Measurements from ENCODE around the gene SS18L1. TPM values are rescaled to one million over a fixed set of nuclear protein-coding genes. Genes with fewer than 3 reads are reported as not detected.

Gene SS18L1
- total and polyA plus RNA-seq, 10 donors: 6.7 to 18.6 (median 13.9) TPM

- Histone ChIP-seq H3K4me1 (peaks cover 0 to 30% (median 17%) of the 10 kb centered on the region in 6 donors), H3K27ac (no peak overlapping the region), H3K4me3 (no peak overlapping the region), H3K27me3 (replicated peaks in 1 of 7) (peaks cover 0 to 54% (median 0%) of the 10 kb centered on the region in 7 donors), H3K9me3 (peaks cover 0 to 54% (median 32%) of the 10 kb centered on the region in 8 donors), H3K36me3 (peaks cover 0 to 7% (median 0%) of the 10 kb centered on the region in 6 donors)
- 86 to 91% (median 89%) methylated on average over 38 of the region's 38 CpGs for WGBS, 5 donors
- TF ChIP-seq POLR2AphosphoS5 (IDR thresholded peaks at IDR 0.05): no peak
- TF ChIP-seq POLR2A (IDR thresholded peaks at IDR 0.05): no peak
- TF ChIP-seq, protein P1, sequence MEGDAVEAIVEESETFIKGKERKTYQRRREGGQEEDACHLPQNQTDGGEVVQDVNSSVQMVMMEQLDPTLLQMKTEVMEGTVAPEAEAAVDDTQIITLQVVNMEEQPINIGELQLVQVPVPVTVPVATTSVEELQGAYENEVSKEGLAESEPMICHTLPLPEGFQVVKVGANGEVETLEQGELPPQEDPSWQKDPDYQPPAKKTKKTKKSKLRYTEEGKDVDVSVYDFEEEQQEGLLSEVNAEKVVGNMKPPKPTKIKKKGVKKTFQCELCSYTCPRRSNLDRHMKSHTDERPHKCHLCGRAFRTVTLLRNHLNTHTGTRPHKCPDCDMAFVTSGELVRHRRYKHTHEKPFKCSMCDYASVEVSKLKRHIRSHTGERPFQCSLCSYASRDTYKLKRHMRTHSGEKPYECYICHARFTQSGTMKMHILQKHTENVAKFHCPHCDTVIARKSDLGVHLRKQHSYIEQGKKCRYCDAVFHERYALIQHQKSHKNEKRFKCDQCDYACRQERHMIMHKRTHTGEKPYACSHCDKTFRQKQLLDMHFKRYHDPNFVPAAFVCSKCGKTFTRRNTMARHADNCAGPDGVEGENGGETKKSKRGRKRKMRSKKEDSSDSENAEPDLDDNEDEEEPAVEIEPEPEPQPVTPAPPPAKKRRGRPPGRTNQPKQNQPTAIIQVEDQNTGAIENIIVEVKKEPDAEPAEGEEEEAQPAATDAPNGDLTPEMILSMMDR (IDR thresholded peaks at IDR 0.05 in 8 of 11, conservative IDR thresholded peaks at IDR 0.05 in 3 of 11): no peak
- DNase-seq: no peak
- intact Hi-C loops (cut with DNase I; ENCODE audit: low total_unique reads): no loop called here
Observed at GRCh38 chr20:62116558-62117361, 26.8 kb upstream of the SS18L1 start.

GRCh38 chr20:62117362-62117646, 26.3 kb upstream of the SS18L1 start:
- 24 to 66% (median 62%) methylated on average over 9 of the region's 9 CpGs for WGBS, 5 donors
- no peak for DNase-seq
- Histone ChIP-seq H3K27me3 (replicated peaks in 1 of 7) (peaks cover 0 to 52% (median 0%) of the 10 kb centered on the region in 7 donors), H3K27ac (no peak overlapping the region), H3K4me1 (peaks cover 0 to 30% (median 17%) of the 10 kb centered on the region in 6 donors), H3K36me3 (peaks cover 0 to 3% (median 0%) of the 10 kb centered on the region in 6 donors), H3K4me3 (no peak overlapping the region), H3K9me3 (peaks cover 0 to 49% (median 27%) of the 10 kb centered on the region in 8 donors)
- TF ChIP-seq POLR2A (IDR thresholded peaks at IDR 0.05) (no peak), POLR2AphosphoS5 (IDR thresholded peaks at IDR 0.05) (no peak)
- TF ChIP-seq, protein P1 (IDR thresholded peaks at IDR 0.05 in 8 of 11, conservative IDR thresholded peaks at IDR 0.05 in 3 of 11): no peak
- intact Hi-C loops (cut with DNase I; ENCODE audit: low total_unique reads): no loop called here

DNA sequence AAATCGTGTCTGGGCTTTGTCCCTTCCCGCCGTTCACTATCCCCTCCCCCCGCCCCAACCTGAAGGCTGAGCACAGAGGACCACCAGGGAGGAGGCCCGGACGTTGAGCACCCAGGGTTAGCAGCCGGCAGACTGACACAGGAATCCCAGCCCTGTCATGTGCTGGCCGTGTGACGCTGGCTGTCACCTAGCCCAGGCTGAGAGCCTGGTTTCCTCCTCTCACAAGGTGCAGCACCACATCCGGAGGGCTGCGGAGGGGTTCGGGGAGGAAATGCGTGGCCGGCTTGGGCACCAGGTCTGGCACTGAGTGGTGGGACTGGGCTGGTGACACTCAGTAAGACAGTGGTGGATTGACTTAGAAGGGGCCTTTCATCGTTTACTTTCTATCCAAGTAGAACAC, 25.9 kb upstream of the SS18L1 start:
- 6 to 38% (median 18%) methylated on average over 8 to 15 of the region's 15 CpGs for WGBS, 5 donors
- intact Hi-C loops (cut with DNase I; ENCODE audit: low total_unique reads): no loop called here
- Histone ChIP-seq H3K27ac (peak overlapping the region in 3 of 8 donors; percentile 35 to 57 (median 40)), H3K4me1 (peaks cover 0 to 30% (median 17%) of the 10 kb centered on the region in 6 donors), H3K36me3 (no peaks in the 10 kb centered on the region), H3K27me3 (replicated peaks in 1 of 7) (peaks cover 0 to 48% (median 0%) of the 10 kb centered on the region in 7 donors), H3K4me3 (no peak overlapping the region), H3K9me3 (peaks cover 0 to 45% (median 23%) of the 10 kb centered on the region in 8 donors)
- no peak for TF ChIP-seq POLR2A (IDR thresholded peaks at IDR 0.05)
- peak; percentile 61 to 81 (median 70) for TF ChIP-seq POLR2AphosphoS5 (IDR thresholded peaks at IDR 0.05)
- DNase-seq: peak; percentile 93

DNA sequence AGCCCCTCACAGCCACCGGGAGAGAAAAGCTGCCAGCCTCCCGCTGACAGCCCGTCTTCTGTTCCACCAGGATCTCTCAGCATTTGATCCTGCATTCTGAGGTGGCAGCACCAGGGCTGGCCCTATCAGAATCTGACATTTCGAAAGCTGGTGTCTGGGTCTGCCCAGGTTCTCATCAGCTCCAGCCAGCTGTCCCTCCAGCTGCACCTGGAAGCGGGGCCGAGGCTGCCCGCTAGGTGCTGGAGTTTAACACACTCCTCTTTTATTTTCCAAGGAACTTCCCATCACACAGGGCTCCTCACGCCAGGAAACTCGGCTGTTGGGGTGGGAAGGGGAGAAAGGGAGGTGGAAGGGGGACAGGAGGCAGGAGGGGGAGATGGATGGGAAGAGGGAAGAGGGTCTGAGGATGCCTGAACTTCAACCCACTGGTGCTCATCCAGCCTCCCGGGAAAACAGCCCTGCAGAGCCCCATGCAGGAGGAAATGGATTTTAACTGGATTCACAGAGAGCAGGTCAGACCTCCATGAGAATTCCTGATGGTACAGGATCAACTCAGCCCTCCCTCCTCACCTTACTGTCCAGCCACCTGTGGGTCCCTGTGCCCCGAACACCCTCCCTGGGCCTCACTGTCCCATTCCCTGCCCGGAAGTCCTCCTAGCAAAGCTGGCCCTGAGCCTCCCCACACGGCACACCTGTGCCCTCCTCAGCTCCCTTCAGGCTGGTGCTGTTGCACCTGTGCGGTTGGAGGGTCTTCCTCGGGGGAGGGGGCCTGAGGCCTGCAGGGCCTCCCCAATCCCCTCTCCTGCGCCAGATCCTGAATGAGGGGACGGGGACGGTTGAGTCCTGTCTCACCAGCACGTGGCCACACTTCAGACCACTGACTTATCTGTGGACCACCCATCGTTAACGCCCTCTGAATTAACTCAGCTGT, 25.2 kb upstream of the SS18L1 start:
- H3K4me1 ChIP-seq: peaks cover 2 to 37% (median 22%) of the 10 kb centered on the region in 6 donors
- no peaks in the 10 kb centered on the region for H3K36me3 ChIP-seq
- TF ChIP-seq POLR2A (IDR thresholded peaks at IDR 0.05): no peak
- TF ChIP-seq, protein P1 (IDR thresholded peaks at IDR 0.05 in 8 of 11, conservative IDR thresholded peaks at IDR 0.05 in 3 of 11): no peak
- peaks cover 0 to 41% (median 0%) of the 10 kb centered on the region in 7 donors for H3K27me3 ChIP-seq (replicated peaks in 1 of 7)
- peaks cover 0 to 38% (median 16%) of the 10 kb centered on the region in 8 donors for H3K9me3 ChIP-seq
- intact Hi-C loops (cut with DNase I; ENCODE audit: low total_unique reads): no loop called here
- DNase-seq: no peak
- WGBS, 5 donors: 67 to 75% (median 71%) methylated on average over 19 to 21 of the region's 21 CpGs
- H3K27ac ChIP-seq: peak overlapping the region in 3 of 8 donors; percentile 35 to 57 (median 40)
- H3K4me3 ChIP-seq: no peak overlapping the region

All from spleen (tissue), 11 donors.